ENCODE data around the gene BANP.

Gene BANP

DNA sequence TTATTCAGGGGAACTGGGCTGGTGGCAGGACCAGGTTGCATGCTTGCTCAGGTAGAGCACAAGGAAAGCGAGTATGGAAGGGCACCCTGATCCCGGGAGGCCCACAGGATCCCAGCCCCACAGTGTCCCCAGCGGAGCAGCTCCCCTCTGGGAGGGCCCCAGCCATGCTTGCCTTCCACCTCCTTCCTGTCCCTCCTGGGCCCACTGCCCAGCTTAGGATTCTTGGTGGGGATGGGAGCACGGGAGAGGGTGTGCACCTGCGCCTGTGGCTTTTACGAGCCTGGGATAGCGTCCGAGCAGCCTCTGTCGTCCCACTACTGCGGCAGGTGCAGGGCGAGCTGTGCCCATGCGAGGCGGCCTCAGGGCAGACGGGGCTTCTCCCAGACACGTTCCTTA is 114.5 kb downstream of the BANP start:
- Histone ChIP-seq H3K9ac (ENCODE audit: low read depth, low read length) (no peak overlapping the region), H3K36me3 (ENCODE audit: control insufficient read depth, insufficient read depth, low read length) (peaks cover 13% of the 10 kb centered on the region), H3K4me1 (ENCODE audit: control insufficient read depth, insufficient read depth, low read length) (no peaks in the 10 kb centered on the region), H3K4me3 (ENCODE audit: low read depth, low read length) (no peak overlapping the region), H3K27me3 (ENCODE audit: control insufficient read depth, insufficient read depth, low read length) (no peaks in the 10 kb centered on the region), H3K9me3 (ENCODE audit: control insufficient read depth, insufficient read depth, low read length) (no peaks in the 10 kb centered on the region)

DNA sequence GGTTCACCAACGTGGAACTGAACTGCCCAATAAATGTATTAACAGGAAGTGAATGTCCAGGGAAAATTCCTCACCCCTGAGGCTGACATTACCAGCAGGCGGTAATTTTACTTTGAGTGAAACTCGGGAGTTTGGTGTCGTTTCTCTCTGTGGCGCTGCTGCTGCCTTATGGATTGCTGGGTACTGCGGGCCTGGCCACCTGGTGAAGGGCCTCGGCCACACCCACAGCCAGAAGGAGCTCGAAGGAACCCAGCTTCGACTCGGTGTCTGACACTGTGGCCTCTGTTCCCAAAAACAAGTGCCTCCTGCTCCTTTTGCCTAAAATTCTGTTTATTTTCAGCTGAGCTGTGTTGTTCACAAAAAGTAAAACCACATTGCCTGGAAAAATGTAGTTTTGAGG is 115.0 kb downstream of the BANP start:
- H3K27me3 ChIP-seq (ENCODE audit: control insufficient read depth, insufficient read depth, low read length) = no peaks in the 10 kb centered on the region
- no peak overlapping the region for H3K9ac ChIP-seq (ENCODE audit: low read depth, low read length)
- no peaks in the 10 kb centered on the region for H3K9me3 ChIP-seq (ENCODE audit: control insufficient read depth, insufficient read depth, low read length)
- H3K4me1 ChIP-seq (ENCODE audit: control insufficient read depth, insufficient read depth, low read length) = no peaks in the 10 kb centered on the region
- peaks cover 13% of the 10 kb centered on the region for H3K36me3 ChIP-seq (ENCODE audit: control insufficient read depth, insufficient read depth, low read length)
- no peak overlapping the region for H3K4me3 ChIP-seq (ENCODE audit: low read depth, low read length)

DNA sequence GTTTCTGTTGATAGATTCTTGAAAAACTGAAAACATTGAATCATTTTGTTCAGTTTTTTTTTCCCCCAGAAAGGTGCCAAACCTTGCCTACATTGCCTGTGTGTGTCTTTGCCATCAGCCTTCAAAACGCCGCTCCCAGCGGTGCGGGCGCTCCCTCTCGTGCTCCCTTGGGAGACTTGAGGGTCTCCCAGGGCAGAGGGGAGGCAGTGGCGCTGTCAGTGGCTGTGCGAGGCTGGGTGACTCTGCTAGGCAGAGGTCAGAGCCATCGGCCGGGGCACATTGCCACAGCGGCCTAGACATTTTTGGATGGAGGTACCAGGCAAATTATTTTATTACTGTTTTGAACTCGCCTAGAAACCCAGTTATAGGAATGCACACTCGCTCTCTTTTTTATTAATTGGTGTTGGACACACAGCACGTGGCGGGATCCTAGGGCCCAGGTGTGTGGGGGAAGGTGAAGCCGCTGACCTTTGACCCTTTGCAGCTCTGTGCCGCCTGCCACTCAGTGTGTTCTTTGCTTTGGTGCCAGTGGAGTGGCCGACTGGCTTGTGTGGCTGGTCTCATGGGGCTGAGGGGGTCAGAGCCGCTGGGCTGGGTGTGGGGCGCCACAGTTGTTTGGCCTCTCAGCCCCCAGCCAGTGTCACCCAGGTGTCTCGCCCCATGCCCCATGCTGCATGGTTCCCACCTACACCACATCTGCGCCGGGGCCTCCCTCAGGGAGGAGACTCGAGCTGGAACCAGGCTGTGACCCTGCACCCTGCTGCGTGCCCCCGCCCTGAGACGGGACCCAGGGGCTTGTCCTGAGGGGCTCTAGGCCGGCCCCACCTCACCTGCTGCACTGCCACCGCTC is 115.7 kb downstream of the BANP start:
- Histone ChIP-seq H3K4me1 (ENCODE audit: control insufficient read depth, insufficient read depth, low read length) (no peaks in the 10 kb centered on the region), H3K27me3 (ENCODE audit: control insufficient read depth, insufficient read depth, low read length) (no peaks in the 10 kb centered on the region), H3K4me3 (ENCODE audit: low read depth, low read length) (no peak overlapping the region), H3K9ac (ENCODE audit: low read depth, low read length) (no peak overlapping the region), H3K9me3 (ENCODE audit: control insufficient read depth, insufficient read depth, low read length) (no peaks in the 10 kb centered on the region), H3K36me3 (ENCODE audit: control insufficient read depth, insufficient read depth, low read length) (peaks cover 13% of the 10 kb centered on the region)

DNA sequence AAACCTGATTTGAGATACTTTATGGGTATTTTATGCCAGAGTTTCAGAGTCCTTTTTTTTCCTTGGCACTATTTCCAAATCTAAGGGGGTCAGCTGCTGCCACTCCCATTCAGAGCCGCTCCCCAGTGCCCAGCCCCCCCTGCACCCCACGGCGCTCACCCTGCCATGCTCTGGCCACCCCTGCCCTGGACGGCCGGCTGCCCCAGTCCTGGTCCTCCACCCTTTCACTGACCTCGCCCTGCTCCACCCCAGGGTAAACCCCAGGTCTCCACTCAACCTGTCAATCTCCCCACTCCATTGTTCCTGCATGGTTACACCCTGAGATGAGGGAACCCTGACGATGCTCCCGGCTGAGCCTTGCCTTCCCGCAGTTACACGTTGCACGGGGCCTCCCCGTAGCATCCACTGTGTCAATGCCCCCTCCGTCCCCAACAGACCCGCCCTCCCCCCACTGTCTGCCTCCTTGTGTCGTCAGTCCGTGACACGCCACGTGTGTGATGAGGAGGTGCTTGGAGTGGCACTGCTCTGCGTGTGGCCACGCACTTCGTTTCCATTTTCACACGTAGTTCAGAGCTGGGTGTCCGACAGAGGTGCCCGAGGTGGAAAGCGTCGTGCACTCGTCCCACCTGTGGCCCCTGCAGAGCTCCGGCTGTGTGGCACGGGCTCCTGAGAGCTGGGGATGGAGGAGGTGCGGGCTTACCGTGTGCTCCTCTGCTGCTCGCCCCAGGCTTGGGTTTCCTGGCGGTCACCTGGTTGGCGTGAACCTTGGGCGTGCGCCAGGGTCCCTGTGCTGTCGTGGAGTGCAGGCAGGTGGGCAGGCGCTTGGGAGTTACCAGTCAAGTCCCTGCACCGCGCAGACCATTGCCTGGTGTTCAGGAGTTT is 116.5 kb downstream of the BANP start:
- Histone ChIP-seq H3K9ac (ENCODE audit: low read depth, low read length) (no peak overlapping the region), H3K4me1 (ENCODE audit: control insufficient read depth, insufficient read depth, low read length) (no peaks in the 10 kb centered on the region)

DNA sequence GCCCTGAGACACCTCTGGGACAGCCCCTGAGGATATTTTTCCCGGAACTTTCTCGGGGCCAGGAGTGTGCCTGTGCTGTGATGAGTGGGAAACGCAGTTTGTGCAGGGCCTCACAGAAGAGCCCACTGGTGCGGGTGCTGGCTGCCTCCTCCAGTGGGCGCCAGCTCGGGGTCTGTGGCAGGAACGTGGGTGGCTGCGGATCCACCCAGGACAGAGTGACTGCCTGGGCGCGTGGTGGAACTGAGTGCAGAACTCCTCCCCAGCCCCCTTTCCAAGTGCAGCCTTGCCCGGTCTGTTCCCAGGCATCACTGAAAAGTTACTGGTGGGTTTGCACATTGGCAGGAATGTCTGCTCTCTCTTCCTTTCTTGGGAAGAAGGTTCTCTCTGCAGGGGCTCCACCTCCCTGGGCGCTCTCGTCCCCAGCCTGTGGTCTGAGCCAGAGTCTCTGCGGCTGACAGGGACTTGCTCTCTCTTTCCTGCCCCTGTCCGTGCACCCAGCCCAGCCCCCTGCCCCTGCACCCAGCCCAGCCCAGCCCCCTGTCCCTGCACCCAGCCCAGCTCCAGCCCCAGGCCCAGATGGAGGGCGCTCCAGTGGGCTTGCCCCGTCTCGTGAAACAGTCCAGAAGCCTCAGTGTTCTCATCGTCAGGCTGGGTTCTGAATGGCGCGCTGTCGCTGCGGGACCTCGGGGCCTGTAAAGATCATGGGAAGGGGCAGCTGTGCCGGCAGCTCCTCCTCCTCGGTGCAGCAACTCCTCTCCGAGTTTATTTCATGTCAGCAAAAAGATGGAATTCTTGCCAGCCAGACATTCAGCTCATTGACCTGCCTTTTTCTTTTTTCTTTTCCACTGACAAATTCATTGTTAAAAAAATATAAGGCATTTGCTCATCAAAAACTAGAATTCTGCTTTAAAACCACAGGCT is 117.5 kb downstream of the BANP start:
- Histone ChIP-seq H3K9ac (ENCODE audit: low read depth, low read length) (no peak overlapping the region), H3K36me3 (ENCODE audit: control insufficient read depth, insufficient read depth, low read length) (peaks cover 11% of the 10 kb centered on the region), H3K9me3 (ENCODE audit: control insufficient read depth, insufficient read depth, low read length) (no peaks in the 10 kb centered on the region), H3K27me3 (ENCODE audit: control insufficient read depth, insufficient read depth, low read length) (no peaks in the 10 kb centered on the region), H3K4me3 (ENCODE audit: low read depth, low read length) (no peak overlapping the region), H3K4me1 (ENCODE audit: control insufficient read depth, insufficient read depth, low read length) (no peaks in the 10 kb centered on the region)

More for the DNA sequence above, 116.5 kb downstream of the BANP start:
- H3K36me3 ChIP-seq (ENCODE audit: control insufficient read depth, insufficient read depth, low read length) = peaks cover 16% of the 10 kb centered on the region
- H3K4me3 ChIP-seq (ENCODE audit: low read depth, low read length) = no peak overlapping the region
- no peaks in the 10 kb centered on the region for H3K27me3 ChIP-seq (ENCODE audit: control insufficient read depth, insufficient read depth, low read length)
- H3K9me3 ChIP-seq (ENCODE audit: control insufficient read depth, insufficient read depth, low read length) = no peaks in the 10 kb centered on the region

DNA sequence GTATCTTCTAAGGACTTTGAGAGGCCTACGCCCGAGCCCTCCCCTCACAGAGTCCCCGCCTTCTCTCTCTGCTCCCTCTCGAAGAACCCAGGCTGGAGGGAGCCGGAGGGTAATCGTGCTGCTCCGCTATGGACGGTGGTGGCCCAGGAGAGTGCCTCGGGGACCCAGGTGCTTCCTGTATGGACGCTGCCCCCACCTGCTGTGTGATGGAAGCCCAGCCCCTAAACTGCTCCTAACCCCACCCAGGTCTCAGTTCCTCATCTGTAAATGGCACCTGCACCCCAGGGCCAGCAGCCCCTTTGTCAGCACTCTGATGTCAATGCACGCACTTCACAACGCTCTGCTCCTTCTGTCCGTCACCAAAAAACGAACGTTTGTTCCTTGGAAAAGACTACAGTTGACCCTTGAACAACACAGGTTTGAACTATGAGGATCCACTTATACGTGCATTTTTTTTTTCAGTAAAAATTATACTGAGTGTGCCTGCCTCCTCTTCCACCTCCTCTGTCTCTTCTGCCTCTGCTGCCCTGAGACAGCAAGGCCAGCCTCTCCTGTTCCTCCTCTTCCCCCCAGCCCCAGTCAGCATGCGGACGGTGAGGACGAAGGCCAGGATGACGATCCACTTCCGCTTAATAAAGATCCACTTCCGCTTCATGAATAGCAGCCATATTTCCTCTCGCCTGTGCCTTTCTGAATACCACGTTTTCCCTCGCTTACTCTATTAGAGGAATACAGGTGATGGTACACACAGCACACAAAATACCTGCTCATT is 118.3 kb downstream of the BANP start:
- Histone ChIP-seq H3K4me3 (ENCODE audit: low read depth, low read length) (no peak overlapping the region), H3K36me3 (ENCODE audit: control insufficient read depth, insufficient read depth, low read length) (peaks cover 11% of the 10 kb centered on the region), H3K4me1 (ENCODE audit: control insufficient read depth, insufficient read depth, low read length) (no peaks in the 10 kb centered on the region), H3K27me3 (ENCODE audit: control insufficient read depth, insufficient read depth, low read length) (no peaks in the 10 kb centered on the region), H3K9ac (ENCODE audit: low read depth, low read length) (no peak overlapping the region), H3K9me3 (ENCODE audit: control insufficient read depth, insufficient read depth, low read length) (no peaks in the 10 kb centered on the region)

DNA sequence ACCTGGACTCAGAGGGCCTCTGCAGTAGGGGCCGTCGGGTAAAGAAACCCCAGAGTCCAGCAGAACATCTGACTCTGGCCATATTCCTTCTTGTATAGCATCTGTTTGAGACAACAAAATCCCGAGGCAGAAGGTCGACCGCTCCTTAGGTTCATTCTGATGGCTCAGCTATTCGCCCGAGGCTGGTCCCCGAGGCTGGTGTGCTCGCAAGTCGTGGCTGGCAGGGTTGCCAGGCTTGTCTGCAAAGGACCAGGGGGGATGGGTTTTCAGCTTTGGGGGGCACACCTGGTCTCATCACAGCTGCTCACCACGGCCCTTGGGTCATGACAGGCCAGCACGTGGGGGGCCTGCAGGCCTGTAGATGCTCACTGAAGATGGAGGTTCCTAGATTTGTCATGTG is 119.1 kb downstream of the BANP start:
- H3K4me1 ChIP-seq (ENCODE audit: control insufficient read depth, insufficient read depth, low read length) = no peaks in the 10 kb centered on the region
- H3K9me3 ChIP-seq (ENCODE audit: control insufficient read depth, insufficient read depth, low read length) = no peaks in the 10 kb centered on the region
- peaks cover 11% of the 10 kb centered on the region for H3K36me3 ChIP-seq (ENCODE audit: control insufficient read depth, insufficient read depth, low read length)
- H3K4me3 ChIP-seq (ENCODE audit: low read depth, low read length) = no peak overlapping the region
- no peak overlapping the region for H3K9ac ChIP-seq (ENCODE audit: low read depth, low read length)
- H3K27me3 ChIP-seq (ENCODE audit: control insufficient read depth, insufficient read depth, low read length) = no peaks in the 10 kb centered on the region

DNA sequence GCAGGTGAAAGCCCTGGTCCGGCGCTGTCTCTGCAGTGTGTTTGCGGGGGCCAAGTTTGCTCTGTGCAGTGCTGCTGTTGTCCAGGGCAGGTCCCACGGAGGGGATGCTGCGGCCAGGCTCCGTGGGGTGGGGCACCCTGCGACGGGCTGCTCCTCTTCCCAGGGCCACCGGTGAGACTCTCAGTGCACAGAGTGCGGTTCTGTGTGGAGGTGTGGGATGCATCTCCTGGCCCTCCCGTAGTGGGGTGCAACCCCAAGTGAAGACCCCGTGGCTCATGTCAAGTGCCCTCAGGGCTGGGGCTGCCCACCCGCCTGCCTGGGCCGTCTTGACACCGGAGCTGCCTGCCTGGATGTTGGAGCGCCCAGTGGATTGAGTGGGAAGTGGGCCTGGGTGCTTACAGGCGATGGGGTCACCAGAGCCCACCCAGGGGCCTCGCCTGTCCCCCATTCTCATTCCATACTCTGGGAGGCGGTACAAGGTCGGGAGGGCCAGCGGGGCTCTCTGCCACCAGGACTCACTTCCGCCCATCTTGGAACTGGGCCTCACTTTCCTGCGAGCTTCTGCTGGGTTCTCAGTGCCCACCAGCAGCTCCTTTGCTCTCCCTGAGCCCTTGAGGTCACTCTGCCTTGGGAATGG is 119.9 kb downstream of the BANP start:
- Histone ChIP-seq H3K27me3 (ENCODE audit: control insufficient read depth, insufficient read depth, low read length) (no peaks in the 10 kb centered on the region), H3K36me3 (ENCODE audit: control insufficient read depth, insufficient read depth, low read length) (peaks cover 11% of the 10 kb centered on the region), H3K4me1 (ENCODE audit: control insufficient read depth, insufficient read depth, low read length) (no peaks in the 10 kb centered on the region), H3K9me3 (ENCODE audit: control insufficient read depth, insufficient read depth, low read length) (no peaks in the 10 kb centered on the region), H3K4me3 (ENCODE audit: low read depth, low read length) (no peak overlapping the region), H3K9ac (ENCODE audit: low read depth, low read length) (no peak overlapping the region)

DNA sequence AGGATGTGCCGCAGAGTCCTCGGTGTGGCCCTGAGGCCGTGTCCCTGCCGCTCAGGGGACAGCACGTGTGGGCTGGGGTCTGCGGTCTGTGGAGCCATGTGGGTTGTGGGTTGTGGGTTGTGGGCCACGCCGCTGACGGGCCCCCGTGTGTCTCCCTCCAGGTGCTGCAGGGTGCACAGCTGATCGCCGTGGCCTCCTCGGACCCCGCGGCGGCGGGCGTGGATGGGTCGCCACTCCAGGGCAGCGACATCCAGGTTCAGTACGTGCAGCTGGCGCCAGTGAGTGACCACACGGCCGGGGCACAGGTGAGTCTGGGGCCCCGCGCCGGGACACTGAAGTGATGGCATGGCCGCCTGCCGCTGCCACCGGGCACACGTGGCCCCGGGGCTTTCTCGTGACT is 120.7 kb downstream of the BANP start:
- no peaks in the 10 kb centered on the region for H3K27me3 ChIP-seq (ENCODE audit: control insufficient read depth, insufficient read depth, low read length)
- H3K36me3 ChIP-seq (ENCODE audit: control insufficient read depth, insufficient read depth, low read length) = peaks cover 11% of the 10 kb centered on the region
- no peak overlapping the region for H3K9ac ChIP-seq (ENCODE audit: low read depth, low read length)
- H3K4me3 ChIP-seq (ENCODE audit: low read depth, low read length) = no peak overlapping the region
- H3K4me1 ChIP-seq (ENCODE audit: control insufficient read depth, insufficient read depth, low read length) = no peaks in the 10 kb centered on the region
- no peaks in the 10 kb centered on the region for H3K9me3 ChIP-seq (ENCODE audit: control insufficient read depth, insufficient read depth, low read length)

DNA sequence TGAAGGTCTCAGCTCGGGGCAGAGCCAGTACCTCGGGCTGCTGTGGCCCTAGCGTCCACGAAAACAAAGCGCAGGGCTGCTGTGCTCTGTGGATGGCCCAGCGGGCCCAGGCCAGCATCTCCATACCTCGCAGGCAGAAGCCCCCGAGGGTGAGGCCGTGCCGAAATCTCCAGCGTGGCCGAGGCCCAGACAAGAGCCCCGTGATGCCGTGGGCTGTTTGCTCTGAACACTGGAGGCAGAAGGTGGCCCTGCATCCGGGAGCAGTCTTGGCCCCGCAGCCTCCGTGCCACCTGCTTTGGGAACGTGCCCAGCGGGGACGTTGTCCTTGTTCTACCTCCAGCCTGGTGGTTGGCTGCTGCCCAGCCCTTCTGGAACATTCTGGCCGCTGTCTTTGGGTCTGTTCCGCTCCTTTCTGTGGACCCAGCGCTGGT is 121.4 kb downstream of the BANP start:
- Histone ChIP-seq H3K4me1 (ENCODE audit: control insufficient read depth, insufficient read depth, low read length) (no peaks in the 10 kb centered on the region), H3K27me3 (ENCODE audit: control insufficient read depth, insufficient read depth, low read length) (no peaks in the 10 kb centered on the region), H3K36me3 (ENCODE audit: control insufficient read depth, insufficient read depth, low read length) (peaks cover 10% of the 10 kb centered on the region), H3K9ac (ENCODE audit: low read depth, low read length) (no peak overlapping the region), H3K9me3 (ENCODE audit: control insufficient read depth, insufficient read depth, low read length) (no peaks in the 10 kb centered on the region), H3K4me3 (ENCODE audit: low read depth, low read length) (no peak overlapping the region)

Measured in iPS-15b (cell line).